H9 (cell line): ENCODE data around the gene SDK1. TPM values are rescaled to one million over a fixed set of nuclear protein-coding genes. Genes with fewer than 3 reads are reported as not detected.

ENCODE experiments used
- DNase-seq: peaks from one replicate; pipeline ENCODE4 v3.0.0-alpha.2; 2017
- H2AFZ ChIP-seq: one replicate; pipeline ENCODE4 v1.6.1; 2013; ENCODE audit warnings: mild to moderate bottlenecking, low read length, control low read depth, moderate library complexity
- H2AK5ac ChIP-seq: 2 replicates; pipeline ENCODE4 v1.6.1; 2013; ENCODE audit warnings: low read length, control low read depth, mixed read lengths; ENCODE audit not compliant: insufficient read length
- H2BK120ac ChIP-seq: one replicate; pipeline ENCODE4 v1.6.1; 2013; ENCODE audit warnings: low read depth, mild to moderate bottlenecking, low read length, control low read depth, inconsistent platforms; ENCODE audit not compliant: poor library complexity, severe bottlenecking
- H2BK12ac ChIP-seq: 2 replicates; pipeline ENCODE4 v1.6.1; 2013; ENCODE audit warnings: low read length, control low read depth, mixed read lengths, low read depth; ENCODE audit not compliant: insufficient read length
- H2BK15ac ChIP-seq: 2 replicates; pipeline ENCODE4 v1.6.1; 2013; ENCODE audit warnings: low read depth, low read length, control low read depth
- H2BK20ac ChIP-seq: one replicate; pipeline ENCODE4 v1.6.1; 2013; ENCODE audit warnings: low read depth, mild to moderate bottlenecking, low read length, control low read depth, inconsistent platforms; ENCODE audit not compliant: poor library complexity, severe bottlenecking
- H2BK5ac ChIP-seq: 2 replicates; pipeline ENCODE4 v1.6.1; 2013; ENCODE audit warnings: low read length, control low read depth, mixed read lengths; ENCODE audit not compliant: insufficient read length
- H3K14ac ChIP-seq: 2 replicates; pipeline ENCODE4 v1.6.1; 2013; ENCODE audit warnings: low read length, control low read depth; ENCODE audit not compliant: insufficient read depth
- H3K18ac ChIP-seq: 2 replicates; pipeline ENCODE4 v1.6.1; 2013; ENCODE audit warnings: low read depth, mild to moderate bottlenecking, mixed read lengths, low read length, control low read depth; ENCODE audit not compliant: insufficient read length
- H3K23ac ChIP-seq: 2 replicates; pipeline ENCODE4 v1.6.1; 2013; ENCODE audit warnings: low read length, control low read depth, mixed read lengths, low read depth; ENCODE audit not compliant: insufficient read length
- H3K23me2 ChIP-seq: 2 replicates; pipeline ENCODE4 v1.6.1; 2013; ENCODE audit warnings: low read depth, mild to moderate bottlenecking, mixed read lengths, low read length, control low read depth; ENCODE audit not compliant: insufficient read length, poor library complexity, severe bottlenecking
- H3K27ac ChIP-seq: 2 replicates; pipeline ENCODE4 v1.5.1; 2013; ENCODE audit warnings: low read length, control low read depth, mixed read lengths, low read depth; ENCODE audit not compliant: insufficient read length
- H3K27me3 ChIP-seq: 2 replicates; pipeline ENCODE4 v1.6.1; 2013; ENCODE audit warnings: low read length, control low read depth, inconsistent platforms; ENCODE audit not compliant: insufficient read depth
- H3K4ac ChIP-seq: 2 replicates; pipeline ENCODE4 v1.6.1; 2013; ENCODE audit warnings: low read depth, mild to moderate bottlenecking, control low read depth, inconsistent platforms, low read length, moderate library complexity
- H3K4me1 ChIP-seq: 2 replicates; pipeline ENCODE4 v1.6.1; 2013; ENCODE audit warnings: low read length, control low read depth, inconsistent platforms; ENCODE audit not compliant: insufficient read depth
- H3K4me2 ChIP-seq: 2 replicates; pipeline ENCODE4 v1.6.1; 2013; ENCODE audit warnings: low read length, control low read depth, mixed read lengths; ENCODE audit not compliant: insufficient read length, insufficient read depth
- H3K56ac ChIP-seq: 2 replicates; pipeline ENCODE4 v1.6.1; 2013; ENCODE audit warnings: low read depth, mild to moderate bottlenecking, mixed read lengths, low read length, control low read depth; ENCODE audit not compliant: insufficient read length
- H3K79me1 ChIP-seq: 2 replicates; pipeline ENCODE4 v1.6.1; 2013; ENCODE audit warnings: low read depth, mild to moderate bottlenecking, moderate library complexity, low read length, control low read depth, inconsistent platforms; ENCODE audit not compliant: insufficient read depth, poor library complexity, severe bottlenecking
- H3K79me2 ChIP-seq: 2 replicates; pipeline ENCODE4 v1.6.1; 2013; ENCODE audit warnings: low read length, control low read depth, inconsistent platforms; ENCODE audit not compliant: insufficient read depth
- H3K9ac ChIP-seq: 2 replicates; pipeline ENCODE4 v1.6.1; 2013; ENCODE audit warnings: low read length, control low read depth, mixed read lengths; ENCODE audit not compliant: insufficient read length; ENCODE audit errors: extremely low read depth
- H3K9me3 ChIP-seq: one replicate; pipeline ENCODE4 v1.6.1; 2013; ENCODE audit warnings: low read depth, low read length, inconsistent platforms; ENCODE audit not compliant: control insufficient read depth
- H3T11ph ChIP-seq: one replicate; pipeline ENCODE4 v1.6.1; 2013; ENCODE audit warnings: mild to moderate bottlenecking, low read length, control low read depth, inconsistent platforms
- H4K20me1 ChIP-seq: one replicate; pipeline ENCODE4 v1.6.1; 2013; ENCODE audit not compliant: control insufficient read depth, insufficient read length, insufficient read depth
- H4K5ac ChIP-seq: 2 replicates; pipeline ENCODE4 v1.6.1; 2013; ENCODE audit warnings: low read depth, mild to moderate bottlenecking, mixed read lengths, low read length, control low read depth; ENCODE audit not compliant: insufficient read length
- H4K8ac ChIP-seq: replicated peaks from 2 replicates; pipeline ENCODE4 v1.6.1; 2013; ENCODE audit warnings: low read length, control low read depth, mixed read lengths, low read depth; ENCODE audit not compliant: insufficient read length
- H4K91ac ChIP-seq: 2 replicates; pipeline ENCODE4 v1.6.1; 2013; ENCODE audit warnings: low read depth, mild to moderate bottlenecking, moderate library complexity, mixed read lengths, low read length, control low read depth; ENCODE audit not compliant: insufficient read length
- H3K27ac Mint-ChIP-seq, 3 experiments: 2 replicates in 2 of 3; 3 replicates in 1 of 3; pipeline ENCODE4 v1.8.0; 2020 to 2021; ENCODE audit warnings: mixed read lengths in 3 of 3, mild to moderate bottlenecking in 1 of 3, moderate library complexity in 1 of 3
- H3K27me3 Mint-ChIP-seq: 2 replicates; pipeline ENCODE4 v1.8.0; 2021; ENCODE audit warnings: low read depth, mild to moderate bottlenecking, moderate library complexity, mixed read lengths
- H3K36me3 Mint-ChIP-seq, 3 experiments: 2 replicates in 2 of 3; 3 replicates in 1 of 3; pipeline ENCODE4 v1.8.0; 2020 to 2021; ENCODE audit warnings: low read depth in 3 of 3, mixed read lengths in 3 of 3; ENCODE audit not compliant: insufficient read depth in 1 of 3
- H3K4me1 Mint-ChIP-seq, 2 experiments: 2 replicates each; pipeline ENCODE4 v1.8.0; 2020; ENCODE audit warnings: mixed read lengths in 2 of 2
- H3K4me3 Mint-ChIP-seq, 2 experiments: 2 replicates in 1 of 2; 3 replicates in 1 of 2; pipeline ENCODE4 v1.8.0; 2020 to 2021; ENCODE audit warnings: mild to moderate bottlenecking in 2 of 2, mixed read lengths in 2 of 2, moderate library complexity in 1 of 2
- H3K9me3 Mint-ChIP-seq, 2 experiments: 2 replicates in 1 of 2; 3 replicates in 1 of 2; pipeline ENCODE4 v1.8.0; 2020; ENCODE audit warnings: mild to moderate bottlenecking in 2 of 2, mixed read lengths in 2 of 2, moderate library complexity in 1 of 2
- WGBS: extraction: QIAGEN DNeasy Blood & Tissue Kit; methylation state at CpG from one replicate; pipeline ENCODE4 v1.1.7; 2013; ENCODE audit warnings: missing lambda C conversion rate, low lambda C conversion rate, mixed read lengths; ENCODE audit not compliant: insufficient read length; ENCODE audit errors: extremely low coverage; 5-methylcytosine and 5-hydroxymethylcytosine counted together
- total RNA-seq: library from RNA; stranded (reverse); gene quantifications from 2 replicates; pipeline ENCODE4 v1.2.1, GENCODE V29; 2021
- TF ChIP-seq, protein P1 (sequence below): fragments of 200-600 bp; sonication (generic); conservative IDR thresholded peaks from 3 replicates; pipeline ENCODE4 v1.8.0; 2021; ENCODE audit warnings: antibody characterized with exemption, mild to moderate bottlenecking

Gene SDK1
- total RNA-seq, 1 experiment from 2014 or later, result 8.7 TPM

- H4K20me1 ChIP-seq, result no peaks in the 10 kb centered on the region
- H3K4me2 ChIP-seq, result no peak overlapping the region
- no peaks in the 10 kb centered on the region for H3K79me1 ChIP-seq
- H2BK15ac ChIP-seq, result no peak overlapping the region
- H3K27me3 Mint-ChIP-seq, result no peaks in the 10 kb centered on the region; the same call in 1 of the 2 replicates
- no peak overlapping the region for H4K8ac ChIP-seq
- H3K4me1 Mint-ChIP-seq, result peaks cover 47 to 50% of the 10 kb centered on the region in 2 experiments
- H2AK5ac ChIP-seq, result no peak overlapping the region
- H3K4ac ChIP-seq, result no peak overlapping the region
- no peak overlapping the region for H2BK20ac ChIP-seq
- H2BK12ac ChIP-seq, result no peak overlapping the region
- H3K36me3 Mint-ChIP-seq, result peaks cover 0 to 4% (median 0%) of the 10 kb centered on the region in 3 experiments; a peak in 1 of 7 replicates
- no peak overlapping the region for H2AFZ ChIP-seq
- H3K23ac ChIP-seq, result no peak overlapping the region
- H2BK120ac ChIP-seq, result no peak overlapping the region
- no peak overlapping the region for H3K14ac ChIP-seq
- H3T11ph ChIP-seq, result no peak overlapping the region
- no peak overlapping the region for H3K18ac ChIP-seq
- no peaks in the 10 kb centered on the region for H3K27me3 ChIP-seq
- no peaks in the 10 kb centered on the region for H3K79me2 ChIP-seq
- TF ChIP-seq, protein P1, sequence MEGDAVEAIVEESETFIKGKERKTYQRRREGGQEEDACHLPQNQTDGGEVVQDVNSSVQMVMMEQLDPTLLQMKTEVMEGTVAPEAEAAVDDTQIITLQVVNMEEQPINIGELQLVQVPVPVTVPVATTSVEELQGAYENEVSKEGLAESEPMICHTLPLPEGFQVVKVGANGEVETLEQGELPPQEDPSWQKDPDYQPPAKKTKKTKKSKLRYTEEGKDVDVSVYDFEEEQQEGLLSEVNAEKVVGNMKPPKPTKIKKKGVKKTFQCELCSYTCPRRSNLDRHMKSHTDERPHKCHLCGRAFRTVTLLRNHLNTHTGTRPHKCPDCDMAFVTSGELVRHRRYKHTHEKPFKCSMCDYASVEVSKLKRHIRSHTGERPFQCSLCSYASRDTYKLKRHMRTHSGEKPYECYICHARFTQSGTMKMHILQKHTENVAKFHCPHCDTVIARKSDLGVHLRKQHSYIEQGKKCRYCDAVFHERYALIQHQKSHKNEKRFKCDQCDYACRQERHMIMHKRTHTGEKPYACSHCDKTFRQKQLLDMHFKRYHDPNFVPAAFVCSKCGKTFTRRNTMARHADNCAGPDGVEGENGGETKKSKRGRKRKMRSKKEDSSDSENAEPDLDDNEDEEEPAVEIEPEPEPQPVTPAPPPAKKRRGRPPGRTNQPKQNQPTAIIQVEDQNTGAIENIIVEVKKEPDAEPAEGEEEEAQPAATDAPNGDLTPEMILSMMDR, result no peak
- H3K9ac ChIP-seq, result no peak overlapping the region
- no peaks in the 10 kb centered on the region for H3K9me3 Mint-ChIP-seq
- H2BK5ac ChIP-seq, result no peak overlapping the region
- no peaks in the 10 kb centered on the region for H3K23me2 ChIP-seq
- no peaks in the 10 kb centered on the region for H3K9me3 ChIP-seq
- no peak overlapping the region for H3K56ac ChIP-seq
- H3K4me3 Mint-ChIP-seq, result no peak overlapping the region
- peaks cover 9% of the 10 kb centered on the region; the same call in 1 of the 2 replicates for H3K4me1 ChIP-seq
- H4K5ac ChIP-seq, result no peak overlapping the region
- 0 out of 7 replicates have a peak overlapping the region, but pooled peaks of 1 of the 3 experiments have one; percentile 25 for H3K27ac Mint-ChIP-seq
- no peak for DNase-seq
- H4K91ac ChIP-seq, result no peak overlapping the region
- no CpG with 5 or more reads among the region's 14 CpGs for WGBS
- H3K27ac ChIP-seq, result no peak overlapping the region
Measured at GRCh38 chr7:4132221-4132620, 831.2 kb downstream of the SDK1 start.
